OCI-LY1 (cell line): ENCODE measurements around the gene ASB10.

ENCODE experiments used
- EZH2 ChIP-seq: fragments of 200-600 bp; sonication (generic), shearing (Covaris generic); IDR thresholded peaks from 2 replicates; pipeline ENCODE4 v1.8.0; 2017; ENCODE audit warnings: borderline replicate concordance, mixed run types, mild to moderate bottlenecking, antibody characterized with exemption, low read length, moderate library complexity, mixed read lengths
- TF ChIP-seq, protein P1 (sequence below): fragments of 200-600 bp; sonication (generic), shearing (Covaris generic); IDR thresholded peaks from 2 replicates; pipeline ENCODE4 v1.5.1; 2017; ENCODE audit warnings: mild to moderate bottlenecking, antibody characterized with exemption, low read length, moderate library complexity, mixed read lengths

DNA sequence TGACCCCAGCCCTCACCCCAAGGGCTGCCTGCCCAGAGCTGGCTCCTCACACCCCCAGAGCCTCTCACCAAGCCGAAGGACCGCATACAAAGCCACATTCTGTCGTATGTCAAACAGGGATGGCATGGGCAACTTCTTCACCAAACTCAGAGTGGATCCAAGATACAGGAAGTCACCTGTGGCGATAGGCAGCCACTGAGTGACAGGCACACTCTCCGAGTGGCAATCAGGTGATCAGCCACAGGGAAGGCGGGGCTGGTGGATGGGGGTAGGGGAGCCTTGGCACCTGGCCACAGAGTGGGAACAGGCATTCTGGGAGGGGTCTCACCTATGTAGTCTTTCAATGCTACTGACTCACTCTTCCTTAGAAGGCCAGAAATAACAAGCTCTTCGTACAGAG lies 7.1 kb upstream of the ASB10 start:
- TF ChIP-seq, protein P1, sequence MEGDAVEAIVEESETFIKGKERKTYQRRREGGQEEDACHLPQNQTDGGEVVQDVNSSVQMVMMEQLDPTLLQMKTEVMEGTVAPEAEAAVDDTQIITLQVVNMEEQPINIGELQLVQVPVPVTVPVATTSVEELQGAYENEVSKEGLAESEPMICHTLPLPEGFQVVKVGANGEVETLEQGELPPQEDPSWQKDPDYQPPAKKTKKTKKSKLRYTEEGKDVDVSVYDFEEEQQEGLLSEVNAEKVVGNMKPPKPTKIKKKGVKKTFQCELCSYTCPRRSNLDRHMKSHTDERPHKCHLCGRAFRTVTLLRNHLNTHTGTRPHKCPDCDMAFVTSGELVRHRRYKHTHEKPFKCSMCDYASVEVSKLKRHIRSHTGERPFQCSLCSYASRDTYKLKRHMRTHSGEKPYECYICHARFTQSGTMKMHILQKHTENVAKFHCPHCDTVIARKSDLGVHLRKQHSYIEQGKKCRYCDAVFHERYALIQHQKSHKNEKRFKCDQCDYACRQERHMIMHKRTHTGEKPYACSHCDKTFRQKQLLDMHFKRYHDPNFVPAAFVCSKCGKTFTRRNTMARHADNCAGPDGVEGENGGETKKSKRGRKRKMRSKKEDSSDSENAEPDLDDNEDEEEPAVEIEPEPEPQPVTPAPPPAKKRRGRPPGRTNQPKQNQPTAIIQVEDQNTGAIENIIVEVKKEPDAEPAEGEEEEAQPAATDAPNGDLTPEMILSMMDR, result no peak
- no peak for TF ChIP-seq EZH2
